Retina (tissue), 1 donor: ENCODE data around the gene DENND5A.

Experiments
- DNase-seq: peaks from one replicate; pipeline ENCODE4 v3.0.0-alpha.2; 2016

The DENND5A gene

DNA sequence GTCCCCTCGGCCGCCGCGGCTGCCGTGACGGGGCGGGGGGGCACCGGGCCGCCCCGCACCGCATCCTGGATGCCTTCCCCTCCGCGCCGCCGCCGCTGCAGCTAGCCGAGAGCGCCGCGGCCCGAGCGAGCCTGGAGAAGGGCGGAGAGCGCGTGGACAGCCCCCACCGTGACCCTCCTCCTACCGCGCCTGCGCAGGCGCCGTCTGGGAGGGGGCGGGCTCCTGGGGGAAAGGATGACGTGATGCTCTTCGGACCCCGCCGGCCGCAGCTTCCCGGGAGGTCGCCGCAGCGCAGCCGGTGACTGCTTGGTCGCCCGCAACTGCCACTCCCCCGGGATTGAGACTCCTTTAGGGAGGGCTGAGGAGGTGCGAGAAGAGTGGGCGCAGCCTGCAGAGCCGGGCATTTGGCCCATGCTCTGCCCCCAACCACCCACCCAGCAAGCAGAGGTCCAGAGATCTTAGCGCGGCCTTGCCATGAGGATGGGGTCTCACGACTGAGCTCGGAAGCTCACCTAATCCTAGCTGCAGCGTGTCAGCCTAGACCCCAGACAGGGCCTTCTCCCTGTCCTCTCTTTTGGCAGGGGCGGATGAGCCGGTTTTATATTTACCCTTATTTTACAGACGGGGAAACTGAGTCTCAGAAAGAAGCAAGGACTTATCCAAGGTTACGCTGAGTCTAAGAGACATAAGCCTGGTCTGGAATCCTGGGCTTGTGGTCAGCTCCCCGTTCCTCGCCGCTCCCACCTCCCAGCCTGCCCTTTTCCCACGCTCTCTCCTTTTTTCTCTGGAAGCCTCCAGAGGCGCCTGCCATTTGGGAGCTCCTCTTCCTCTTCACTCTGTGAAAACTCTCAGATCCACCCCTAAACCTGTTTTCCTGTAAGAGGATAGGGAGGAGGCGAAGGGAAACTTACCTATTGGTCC lies at the start of gene DENND5A:
DENND5A (minus strand) TSS at position 140 of the 921 bp plus-strand sequence. CDS start 281 bp downstream, outside the sequence.
- peak; percentile 95 for DNase-seq

DNA sequence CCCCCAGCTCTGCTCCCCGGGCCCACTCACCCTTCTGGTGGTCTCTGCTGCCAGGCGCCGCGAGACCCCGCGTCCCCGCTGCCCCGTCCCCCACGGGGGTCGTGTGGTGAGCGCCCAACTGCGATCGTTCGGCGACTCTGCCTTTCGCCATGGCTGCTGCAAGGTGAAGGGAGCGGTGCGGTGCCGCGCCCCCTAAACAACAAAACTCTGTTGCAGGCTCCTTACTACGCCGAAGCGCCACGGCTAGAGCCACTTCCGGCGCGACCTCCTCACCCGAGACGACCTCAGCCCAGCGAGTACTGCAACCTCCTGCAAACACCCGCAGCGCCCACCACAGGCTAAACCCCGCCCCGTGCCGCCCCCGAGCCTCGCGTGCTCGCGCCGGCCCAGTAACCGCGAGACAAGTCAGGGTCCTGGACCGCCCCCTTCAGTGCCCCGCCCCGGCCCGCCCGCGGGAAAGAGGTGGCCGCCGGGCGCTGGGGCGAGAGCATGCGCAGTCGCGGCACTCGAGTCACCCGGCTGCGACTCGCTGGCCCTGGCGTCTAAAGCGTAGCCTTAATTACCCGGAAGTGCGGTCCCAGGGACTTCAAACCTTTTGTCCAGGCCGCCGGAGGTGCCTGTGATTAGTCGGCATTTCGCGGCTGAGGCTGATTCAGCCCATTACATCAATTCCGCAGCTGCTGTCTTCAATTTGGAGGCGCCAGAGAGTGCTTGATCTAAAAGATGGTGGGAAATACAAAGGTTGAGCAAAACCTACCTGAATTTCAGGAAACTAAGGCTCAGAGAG lies 49.3 kb upstream of the DENND5A start, which contains the start of gene TMEM41B:
TMEM41B (minus strand) TSS at position 303 of the 787 bp plus-strand sequence; CDS start at position 151, 152 bp downstream.
- peak; percentile 98 for DNase-seq

DNA sequence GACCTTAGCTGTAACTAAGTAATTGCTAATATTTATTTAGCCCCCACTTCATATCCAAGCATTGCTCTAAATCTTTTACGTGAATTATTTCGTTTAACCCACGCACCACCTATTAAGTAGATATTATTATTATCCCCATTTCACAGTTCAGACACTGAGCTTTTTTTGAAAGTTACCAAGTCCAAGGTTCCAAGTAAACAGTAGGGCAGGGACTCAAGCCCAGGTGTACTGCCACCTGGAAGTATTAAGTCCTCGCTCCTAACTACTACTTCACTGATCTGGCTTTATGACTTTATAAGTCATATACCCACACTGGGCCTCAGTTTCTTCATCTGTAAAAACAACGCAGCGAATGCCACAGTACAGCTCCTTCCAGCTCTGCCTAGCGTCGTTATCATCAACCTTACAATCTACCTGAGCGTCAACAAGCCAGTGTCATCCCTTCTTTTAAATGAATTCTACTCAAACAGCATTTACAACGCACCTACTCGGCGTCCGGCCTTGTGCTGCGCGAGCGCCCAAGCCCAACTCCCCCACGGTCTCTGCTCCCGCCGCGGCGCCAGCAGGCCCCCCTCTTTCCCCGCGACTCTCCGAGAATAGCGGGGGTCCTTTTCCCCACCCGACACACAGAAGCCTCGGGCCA lies 48.6 kb upstream of the DENND5A start:
- DNase-seq: no peak

DNA sequence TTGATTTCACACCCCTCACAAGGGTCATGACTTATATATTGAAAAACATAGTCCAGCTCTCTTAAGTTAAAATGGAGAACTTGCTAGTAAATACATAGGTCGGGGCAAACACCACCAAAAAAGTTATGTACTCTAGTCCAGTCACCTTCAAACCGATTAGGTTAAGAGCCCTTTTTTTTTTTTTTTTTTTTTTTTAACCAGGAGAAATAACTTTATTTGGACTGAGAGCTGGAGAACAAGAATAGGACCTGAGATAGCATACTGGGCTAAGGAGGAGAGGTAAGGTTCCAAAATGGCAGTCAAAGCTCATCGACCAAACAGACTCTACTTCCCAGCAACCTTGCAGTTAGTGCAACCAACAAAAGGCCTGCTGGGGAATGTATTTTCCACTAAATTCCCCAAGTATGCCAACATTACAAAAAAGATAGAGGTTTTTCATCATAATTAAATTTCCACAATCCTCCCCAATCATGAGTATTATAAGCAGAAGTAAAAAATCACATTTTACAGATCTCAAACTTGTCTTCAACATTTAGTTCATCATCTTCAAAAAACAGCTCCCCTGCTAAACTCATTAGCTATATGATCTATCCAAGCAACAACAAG lies 45.4 kb upstream of the DENND5A start:
- no peak for DNase-seq

DNA sequence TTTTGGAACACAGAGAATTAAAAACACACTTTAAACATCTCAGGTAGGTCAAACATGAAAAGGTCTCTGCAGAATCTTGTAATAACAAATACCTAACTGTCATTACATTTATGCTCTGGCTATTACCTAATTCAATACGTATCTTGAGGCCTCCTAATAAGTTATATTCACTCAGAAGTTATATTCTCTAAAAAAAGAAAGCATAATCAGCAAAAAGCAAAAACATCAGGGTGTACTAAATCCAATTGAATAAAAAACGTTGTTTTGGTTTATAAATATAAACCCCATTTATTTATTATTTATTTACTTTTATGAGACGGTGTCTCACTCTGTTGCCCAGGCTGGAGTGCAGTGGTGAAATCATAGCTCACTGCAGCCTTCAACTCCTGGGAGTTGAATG lies 39.0 kb upstream of the DENND5A start:
- no peak for DNase-seq

DNA sequence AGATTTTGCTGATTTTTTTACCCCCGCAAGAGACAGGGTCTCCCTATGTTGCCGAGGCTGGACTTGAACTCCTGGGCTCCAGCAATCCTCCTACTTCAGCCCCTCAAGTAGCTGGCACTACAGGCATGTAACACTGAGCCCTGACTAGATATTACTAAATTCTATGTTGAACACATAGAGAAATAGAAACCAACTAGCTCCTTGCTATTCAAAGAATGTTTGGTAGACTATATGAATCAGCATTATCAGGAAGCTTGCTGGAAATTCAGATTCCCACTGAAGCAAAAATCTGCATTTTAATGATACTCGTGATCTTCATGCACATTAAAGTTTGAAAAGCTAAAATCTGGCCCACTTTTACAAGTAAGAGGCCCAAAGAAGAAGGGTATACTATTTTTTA lies 37.3 kb upstream of the DENND5A start:
- DNase-seq: no peak

DNA sequence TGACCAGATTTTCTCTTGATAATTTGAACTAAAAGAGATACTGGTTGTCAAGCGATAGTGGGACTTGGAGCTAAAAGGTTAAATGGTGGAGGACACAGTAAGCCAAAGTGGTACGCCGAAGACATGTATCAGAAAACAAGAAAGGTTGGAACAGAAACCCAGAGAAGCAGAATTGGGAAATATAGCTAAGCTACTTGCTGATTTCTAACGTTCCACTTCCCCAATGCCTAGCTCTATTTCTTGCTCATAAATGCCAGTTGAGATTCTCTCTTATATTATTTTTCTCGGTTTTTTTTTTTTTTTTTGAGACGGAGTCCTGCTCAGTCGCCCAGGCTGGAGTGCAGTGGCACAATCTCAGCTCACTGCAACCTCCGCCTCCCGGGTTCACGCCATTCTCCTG lies 36.6 kb upstream of the DENND5A start:
- DNase-seq: no peak

DNA sequence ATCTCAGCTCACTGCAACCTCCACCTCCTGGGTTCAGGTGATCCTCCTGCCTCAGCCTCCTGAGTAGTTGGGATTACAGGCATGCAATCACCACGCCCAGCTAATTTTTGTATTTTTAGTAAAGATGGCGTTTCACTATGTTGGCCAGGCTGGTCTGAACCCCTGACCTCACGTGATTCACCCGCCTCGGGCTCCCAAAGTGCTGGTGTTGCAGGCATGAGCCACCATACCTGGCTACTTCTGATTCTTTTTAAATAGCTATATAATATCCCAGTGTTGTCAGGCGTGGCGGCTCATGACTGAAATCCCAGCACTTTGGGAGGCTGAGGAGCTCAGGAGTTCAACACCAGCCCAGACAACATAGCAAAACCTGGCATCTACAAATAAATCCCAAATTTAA lies 28.5 kb upstream of the DENND5A start:
- no peak for DNase-seq

DNA sequence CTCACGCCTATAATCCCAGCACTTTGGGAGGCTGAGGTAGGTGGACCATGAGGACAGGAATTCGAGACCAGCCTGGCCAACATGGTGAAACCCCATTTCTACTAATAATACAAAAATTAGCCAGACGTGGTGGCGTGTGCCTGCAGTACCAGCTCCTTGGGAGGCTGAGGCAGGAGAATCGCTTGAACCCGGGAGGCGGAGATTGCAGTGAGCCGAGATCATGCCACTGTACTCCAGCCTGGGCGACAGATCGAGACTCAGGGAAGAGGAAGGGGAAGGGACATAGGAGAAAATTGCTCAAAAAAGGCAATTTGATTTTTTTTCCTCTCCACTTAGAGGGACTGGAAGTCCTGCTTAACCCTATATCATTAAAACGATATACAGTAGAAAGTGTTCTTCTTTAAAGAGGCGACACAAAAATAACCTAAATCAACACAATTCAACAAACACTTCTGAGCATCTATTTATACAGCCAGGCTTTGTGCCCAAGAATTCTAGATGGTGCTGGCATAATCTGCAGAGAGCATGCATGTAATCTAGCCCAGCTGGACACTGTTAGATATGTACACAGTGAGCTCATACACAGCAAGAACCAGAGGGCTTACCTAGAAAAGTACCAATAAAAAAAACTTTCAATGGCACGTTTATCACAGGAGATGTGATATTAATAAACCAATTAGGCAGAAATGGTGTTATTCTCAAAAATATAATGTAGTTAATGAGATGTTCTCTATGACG lies 20.9 kb upstream of the DENND5A start:
- no peak for DNase-seq

DNA sequence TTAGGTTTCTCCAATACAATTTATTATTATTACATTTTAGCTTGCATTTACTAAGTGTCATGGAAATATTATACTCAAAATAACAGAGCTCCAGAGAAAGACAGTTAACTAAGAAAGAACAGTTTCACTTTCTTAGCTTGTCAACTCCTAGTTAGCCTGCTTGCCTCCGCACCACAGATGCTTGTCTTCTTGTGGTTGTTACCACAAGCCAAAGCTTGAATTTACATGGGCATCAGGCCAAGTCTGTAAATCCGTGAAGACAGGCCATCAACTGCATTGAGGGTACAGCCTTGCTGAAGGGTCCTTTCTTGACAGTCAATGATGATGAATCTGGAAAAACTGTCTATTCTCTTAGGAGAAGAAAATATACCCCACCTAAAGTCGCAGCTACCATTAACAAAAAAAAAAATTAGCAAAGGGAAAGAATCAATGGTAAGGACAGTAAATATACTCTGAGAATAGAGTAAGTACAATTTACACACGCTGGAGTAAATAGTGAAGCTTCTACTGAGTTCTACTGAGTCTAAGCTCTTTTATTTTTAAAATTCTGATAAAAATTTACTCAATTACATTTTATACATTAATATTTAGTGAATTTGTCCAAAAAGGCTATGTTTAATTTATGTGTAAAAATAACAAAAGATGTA lies 15.6 kb upstream of the DENND5A start:
- no peak for DNase-seq

DNA sequence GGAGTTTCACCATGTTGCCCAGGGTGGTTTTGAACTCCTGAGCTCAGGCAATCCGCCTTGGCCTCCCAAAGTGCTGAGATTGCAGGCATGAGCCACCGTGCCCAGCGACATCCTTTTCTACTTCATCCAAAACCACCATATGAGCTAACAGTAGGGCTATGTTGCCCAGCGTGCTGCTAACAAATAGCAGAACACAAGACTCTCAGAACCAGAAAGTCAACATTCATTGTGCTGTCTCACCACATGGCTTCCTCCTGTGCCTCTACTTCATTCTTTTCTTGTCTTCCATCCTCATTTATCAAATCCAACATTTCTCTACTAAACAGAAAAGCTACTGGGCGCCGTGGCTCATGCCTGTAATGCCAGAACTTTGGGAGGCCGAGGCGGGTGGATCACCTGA lies 12.0 kb upstream of the DENND5A start:
- DNase-seq: no peak

DNA sequence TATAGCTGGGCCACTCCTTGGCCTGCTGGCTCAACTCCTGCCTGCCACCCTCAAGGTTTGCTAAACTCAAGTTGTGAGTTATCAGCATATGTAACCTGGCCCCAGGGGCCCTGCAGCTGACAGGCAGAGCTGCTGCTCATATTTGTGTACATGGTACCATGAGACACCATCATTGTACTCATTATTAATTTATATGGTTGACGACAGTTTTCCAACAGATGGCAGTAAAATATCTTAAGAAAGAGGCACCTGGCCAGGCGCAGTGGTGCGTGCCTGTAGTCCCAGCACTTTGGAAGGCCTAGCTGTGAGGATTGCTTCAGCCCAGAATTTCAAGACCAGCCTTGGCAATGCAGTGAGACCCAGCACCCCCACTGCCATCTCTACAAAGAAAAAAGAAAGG lies 11.4 kb upstream of the DENND5A start:
- DNase-seq: peak; percentile 14

DNA sequence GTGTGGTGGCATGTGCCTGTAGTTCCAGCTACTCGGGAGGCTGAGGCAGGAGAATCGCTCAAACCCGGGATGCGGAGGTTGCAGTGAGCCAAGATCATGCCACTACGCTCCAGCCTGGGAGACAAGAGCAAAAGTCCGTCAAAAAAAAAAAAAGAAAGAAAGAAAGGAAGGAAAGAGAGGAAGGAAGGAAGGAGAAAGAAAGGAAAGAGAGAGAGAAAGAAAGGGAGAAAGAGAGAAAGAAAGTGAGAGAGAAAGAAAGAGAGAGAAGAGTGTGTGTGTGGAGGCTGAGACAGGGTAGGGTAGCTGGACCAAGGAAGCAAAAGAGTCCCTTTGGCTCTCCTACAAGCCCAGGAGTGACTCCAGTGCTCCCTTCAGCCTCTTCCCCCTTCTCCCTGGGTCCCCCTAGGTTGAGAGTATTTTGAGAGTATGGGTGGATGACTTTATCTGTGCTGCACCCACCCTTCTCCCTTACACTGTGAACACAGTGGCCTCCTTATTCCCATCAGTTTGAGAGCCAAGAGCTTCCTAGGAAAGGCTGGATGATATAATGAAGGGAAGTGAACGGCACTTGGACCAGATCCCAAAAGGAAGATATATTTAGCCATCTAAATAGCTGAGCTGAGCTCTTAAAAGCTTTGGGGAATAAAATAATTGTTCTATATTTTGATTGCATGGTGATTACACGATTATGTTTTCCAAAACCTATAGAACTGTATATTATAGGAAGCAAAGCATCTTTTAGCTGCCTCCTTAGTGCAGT lies 9.5 kb upstream of the DENND5A start:
- DNase-seq: no peak

DNA sequence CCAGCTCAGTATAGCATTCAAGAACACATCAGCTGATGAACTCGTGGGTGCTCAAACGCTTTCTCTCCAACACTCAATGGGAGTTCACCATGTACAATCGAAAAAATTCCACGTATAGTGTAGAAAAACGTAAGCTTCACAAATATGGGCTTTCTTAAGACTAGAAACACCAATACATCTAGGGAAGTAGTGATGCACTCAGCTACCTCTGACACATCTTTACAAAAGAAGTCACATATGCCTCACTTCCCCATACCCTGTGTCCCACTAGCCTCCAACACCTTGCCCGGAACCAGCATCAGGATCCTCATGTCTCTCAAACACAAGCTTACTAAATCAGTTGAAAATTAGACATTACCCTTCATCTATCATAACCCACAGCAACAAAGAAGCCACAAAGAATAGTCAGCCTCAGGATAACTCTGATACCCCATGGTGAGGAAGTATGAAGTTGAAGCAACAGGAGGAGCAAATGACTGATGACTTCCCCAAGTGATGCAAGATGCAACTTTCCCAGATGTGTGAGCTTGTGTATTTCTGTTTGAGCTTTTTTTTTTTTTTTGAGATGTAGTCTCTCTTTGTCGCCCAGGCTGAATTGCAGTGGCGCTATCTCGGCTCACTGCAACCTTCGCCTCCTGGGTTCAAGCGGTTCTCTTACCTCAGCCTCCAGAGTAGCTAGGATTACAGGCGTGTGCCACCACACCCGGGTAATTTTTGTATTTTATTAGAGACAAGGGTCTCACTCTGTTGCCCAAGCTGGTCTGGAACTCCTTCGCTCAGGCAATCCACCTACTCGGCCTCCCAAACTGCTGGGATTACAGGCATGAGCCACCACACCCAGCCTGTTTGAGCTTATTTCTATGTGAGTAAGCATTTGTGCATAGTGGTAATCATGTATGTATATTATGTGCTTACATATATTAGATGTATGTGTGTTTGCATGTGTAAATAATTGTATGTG lies 8.5 kb upstream of the DENND5A start:
- DNase-seq: no peak

DNA sequence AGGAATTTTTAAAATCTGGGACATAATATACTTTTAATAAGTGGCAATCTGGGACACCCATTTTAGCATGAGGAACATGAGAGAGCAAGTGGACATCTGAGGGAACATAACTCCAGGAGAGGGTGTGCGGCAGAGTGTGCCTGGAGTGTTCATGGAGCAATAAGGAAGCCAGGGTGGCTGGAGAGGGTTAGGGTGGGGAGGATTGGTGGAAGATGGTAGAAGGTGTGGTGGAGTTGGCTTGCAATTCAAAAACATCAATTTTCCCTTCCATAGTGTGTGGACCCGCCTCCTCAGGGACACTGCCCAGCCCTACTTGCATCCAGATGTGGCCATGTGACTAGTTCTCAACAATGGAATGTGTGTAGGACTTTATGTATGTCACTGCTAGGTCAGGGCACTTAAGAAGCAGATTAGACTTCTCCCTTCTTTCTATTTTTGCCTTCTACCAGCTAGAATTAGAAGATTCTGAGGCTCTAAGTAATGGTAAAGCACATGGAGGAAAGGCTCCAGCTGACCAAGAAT lies 4.4 kb upstream of the DENND5A start:
- DNase-seq: no peak

DNA sequence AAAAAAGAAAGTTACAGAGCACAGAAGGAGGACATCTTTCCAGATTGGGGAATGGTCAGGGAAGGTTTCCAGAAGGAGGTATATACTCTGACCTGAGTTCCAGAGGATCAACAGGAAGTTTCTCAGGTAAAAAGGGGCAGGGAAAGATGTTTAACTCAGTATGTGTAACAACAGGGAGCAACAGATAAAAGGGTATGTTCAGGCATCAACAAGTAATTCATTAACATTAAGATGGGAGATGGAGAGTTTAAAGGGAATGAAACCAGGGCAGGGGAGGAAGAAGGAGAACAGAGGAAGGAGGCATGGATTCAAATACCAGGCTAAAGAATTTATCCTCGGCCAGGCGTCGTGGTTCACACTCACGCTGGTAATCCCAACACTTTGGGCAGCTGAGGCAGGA lies 2.5 kb upstream of the DENND5A start:
- DNase-seq: no peak

DNA sequence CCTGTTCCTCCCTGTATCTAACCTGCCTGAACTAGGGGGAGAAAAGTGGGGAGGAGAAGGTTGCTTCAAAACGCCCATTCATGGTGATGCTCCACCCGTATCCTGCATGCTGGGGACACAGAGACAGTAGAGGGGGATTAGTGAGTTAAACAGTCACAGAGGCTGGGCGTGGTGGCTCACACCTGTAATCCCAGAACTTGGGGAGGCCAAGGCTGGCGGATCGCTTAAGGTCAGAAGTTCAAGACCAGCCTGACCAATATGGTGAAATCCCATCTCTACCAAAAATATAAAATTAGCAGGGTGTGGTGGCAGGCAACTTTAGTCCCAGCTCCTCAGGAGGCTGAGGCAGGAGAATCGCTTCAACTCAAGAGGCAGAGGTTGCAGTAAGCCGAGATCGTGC lies 1.8 kb upstream of the DENND5A start:
- DNase-seq: no peak

DNA sequence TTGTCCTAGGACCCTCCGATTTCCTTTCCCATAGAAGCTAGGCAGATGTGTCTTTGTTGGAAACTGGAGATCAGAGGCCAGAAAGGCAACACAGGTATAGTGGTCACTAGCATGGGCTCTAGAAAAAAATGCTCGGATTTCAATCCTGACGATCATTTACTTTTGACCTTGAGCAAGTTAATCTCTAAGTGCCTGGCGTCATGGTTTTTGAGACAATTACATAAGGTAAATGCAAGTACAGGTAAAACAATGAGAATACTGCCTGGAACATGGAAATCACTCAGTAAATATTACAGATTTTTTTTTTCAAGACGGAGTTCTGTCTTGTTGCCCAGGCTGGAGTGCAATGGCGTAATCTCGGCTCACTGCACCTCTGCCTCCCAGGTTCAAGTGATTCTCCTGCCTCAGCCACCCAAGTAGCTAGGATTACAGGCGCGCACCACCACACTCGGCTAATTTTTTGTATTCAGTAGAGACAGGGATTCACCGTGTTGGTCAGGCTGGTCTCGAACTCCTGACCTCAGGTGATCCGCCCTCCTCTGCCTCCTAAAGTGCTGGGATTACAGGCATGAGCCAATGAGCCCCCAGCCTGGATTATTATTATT lies 1.1 kb upstream of the DENND5A start:
- DNase-seq: no peak
